Measurements from ENCODE around the gene NOTCH2NLA. TPM values are rescaled to one million over a fixed set of nuclear protein-coding genes. Genes with fewer than 3 reads are reported as not detected.
"Not testable (repeated sequence)": the region's sequence is repeated elsewhere in the genome, so short reads cannot be mapped to it uniquely, and the experiment has no call there.

Gene NOTCH2NLA
- total and polyA plus RNA-seq, 7 donors: 7.9 to 43.7 (median 10.6) TPM

DNA sequence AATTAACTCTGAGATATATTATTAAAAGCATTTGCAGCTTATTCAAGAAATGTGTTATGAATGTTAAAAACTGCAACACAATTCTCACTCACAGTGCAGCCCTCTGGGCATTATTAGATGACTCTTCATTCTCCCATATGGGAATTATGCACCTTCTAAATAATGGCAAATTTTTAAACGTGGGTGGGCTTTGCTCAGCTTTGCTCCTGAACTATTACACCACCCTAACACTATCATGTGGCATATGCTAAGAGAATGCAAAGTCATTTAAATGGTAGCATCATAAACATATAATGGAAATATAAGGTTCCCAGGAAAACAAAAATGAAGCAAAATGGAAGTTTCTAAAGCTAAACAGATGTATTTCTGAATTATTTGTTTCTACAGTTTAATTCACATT lies 61.5 kb downstream of the NOTCH2NLA start:
- H3K4me1 ChIP-seq; H3K4me3 ChIP-seq; H3K27me3 ChIP-seq (ENCODE audit: insufficient read depth in 3 of 3, low read length in 2 of 3); ATAC-seq; H3K9me3 ChIP-seq; H3K36me3 ChIP-seq (ENCODE audit: insufficient read depth in 1 of 2, low read depth in 1 of 2); DNase-seq; intact Hi-C loops (cut with DNase I); H3K27ac ChIP-seq: not testable (repeated sequence)
- WGBS, 3 donors: no CpG with 5 or more reads among the region's 1 CpG

DNA sequence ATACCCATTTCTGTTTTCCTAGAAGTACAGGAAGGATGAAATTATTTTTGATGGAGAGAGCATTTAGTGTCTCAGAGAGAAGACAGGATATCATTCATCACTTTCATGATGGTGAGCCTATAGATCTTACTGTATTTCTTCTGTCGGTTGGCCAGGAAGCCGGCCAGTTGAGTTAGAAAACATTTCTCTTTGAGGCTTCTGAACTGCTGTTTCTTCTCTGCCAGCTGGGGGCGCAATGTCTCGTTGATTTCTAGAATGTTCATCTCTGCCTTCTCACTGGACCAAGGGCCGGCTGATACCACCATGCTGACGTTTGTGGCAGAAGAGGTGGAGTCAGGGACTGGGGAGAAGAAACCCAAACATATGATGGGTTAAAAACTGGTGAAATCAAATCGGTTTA lies 84.4 kb downstream of the NOTCH2NLA start, which contains the start of gene NBPF10:
Gene NBPF10, minus strand, starts transcription at position 340 of the 400 bp plus-strand sequence. Its CDS starts 35 bp downstream, at position 305.
- intact Hi-C loops (cut with DNase I); H3K36me3 ChIP-seq (ENCODE audit: insufficient read depth in 1 of 2, low read depth in 1 of 2); DNase-seq; H3K27ac ChIP-seq; H3K4me3 ChIP-seq; H3K27me3 ChIP-seq (ENCODE audit: insufficient read depth in 3 of 3, low read length in 2 of 3); ATAC-seq; H3K4me1 ChIP-seq; H3K9me3 ChIP-seq: not testable (repeated sequence)
- WGBS, 3 donors: 0% methylated on average over 1 of the region's 7 CpGs; no CpG with 5 or more reads in 2 of the 3 donors
- TF ChIP-seq, protein P1, sequence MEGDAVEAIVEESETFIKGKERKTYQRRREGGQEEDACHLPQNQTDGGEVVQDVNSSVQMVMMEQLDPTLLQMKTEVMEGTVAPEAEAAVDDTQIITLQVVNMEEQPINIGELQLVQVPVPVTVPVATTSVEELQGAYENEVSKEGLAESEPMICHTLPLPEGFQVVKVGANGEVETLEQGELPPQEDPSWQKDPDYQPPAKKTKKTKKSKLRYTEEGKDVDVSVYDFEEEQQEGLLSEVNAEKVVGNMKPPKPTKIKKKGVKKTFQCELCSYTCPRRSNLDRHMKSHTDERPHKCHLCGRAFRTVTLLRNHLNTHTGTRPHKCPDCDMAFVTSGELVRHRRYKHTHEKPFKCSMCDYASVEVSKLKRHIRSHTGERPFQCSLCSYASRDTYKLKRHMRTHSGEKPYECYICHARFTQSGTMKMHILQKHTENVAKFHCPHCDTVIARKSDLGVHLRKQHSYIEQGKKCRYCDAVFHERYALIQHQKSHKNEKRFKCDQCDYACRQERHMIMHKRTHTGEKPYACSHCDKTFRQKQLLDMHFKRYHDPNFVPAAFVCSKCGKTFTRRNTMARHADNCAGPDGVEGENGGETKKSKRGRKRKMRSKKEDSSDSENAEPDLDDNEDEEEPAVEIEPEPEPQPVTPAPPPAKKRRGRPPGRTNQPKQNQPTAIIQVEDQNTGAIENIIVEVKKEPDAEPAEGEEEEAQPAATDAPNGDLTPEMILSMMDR (IDR thresholded peaks at IDR 0.05): peak; percentile 41

Other genes with a start within 250 kb of the NOTCH2NLA start
- 1,000 to 10,000 TPM in 3 of 4 donors, 100 to 1,000 TPM in 1; 887 to 2,747 (median 1,374) TPM for gene TXNIP, start 232.4 kb downstream of the NOTCH2NLA start, total RNA-seq
- gene TXNIP, start 232.4 kb downstream of the NOTCH2NLA start, polyA plus RNA-seq: 1,000 to 10,000 TPM; 1,253 to 1,929 (median 1,863) TPM
- gene HJV, start 207.3 kb downstream of the NOTCH2NLA start, total RNA-seq: 100 to 1,000 TPM; 240 to 354 (median 317) TPM
- 100 to 1,000 TPM in 2 of 3 donors, 10 to 100 TPM in 1; 38.1 to 314 (median 168) TPM for gene HJV, start 207.3 kb downstream of the NOTCH2NLA start, polyA plus RNA-seq
- gene NBPF10, start 84.2 kb downstream of the NOTCH2NLA start, total RNA-seq: 1 to 10 TPM in 3 of 4 donors, under 1 TPM in 1; 0.86 to 2.4 (median 1.4) TPM
- gene NBPF10, start 84.2 kb downstream of the NOTCH2NLA start, polyA plus RNA-seq: 1 to 10 TPM in 1 of 3 donors, under 1 TPM in 2; 0.37 to 1.3 (median 0.43) TPM